GM12891 (cell line): Measurements from ENCODE around the gene NFE2L2.

Experiments
- POLR2A ChIP-seq: IDR thresholded peaks from 2 replicates; pipeline ENCODE4 v1.6.1; 2011; ENCODE audit warnings: low read depth, low read length, control low read depth
- TAF1 ChIP-seq: IDR thresholded peaks from 2 replicates; pipeline ENCODE4 v1.6.1; 2011; ENCODE audit warnings: low read depth, low read length, control low read depth

- no peak for TF ChIP-seq POLR2A
- TF ChIP-seq TAF1: no peak
These were observed 49.7 kb upstream of the NFE2L2 start for GRCh38 chr2:177314194-177314593.
